Left ventricle myocardium inferior (tissue), 1 donor: ENCODE measurements around the gene LCP2. TPM values are rescaled to one million over a fixed set of nuclear protein-coding genes. Genes with fewer than 3 reads are reported as not detected.

Experiments
- DNase-seq: peaks from one replicate; pipeline ENCODE4 v3.0.0-alpha.2; 2020
- H3K27ac ChIP-seq: fragments of 200-600 bp; replicated peaks from 2 replicates; pipeline ENCODE4 v1.8.0; 2021
- H3K27me3 ChIP-seq: fragments of 200-600 bp; 2 replicates; pipeline ENCODE4 v1.8.0; 2021; ENCODE audit warnings: low read depth
- H3K36me3 ChIP-seq: fragments of 200-600 bp; 2 replicates; pipeline ENCODE4 v1.8.0; 2021
- H3K4me1 ChIP-seq: fragments of 200-600 bp; 2 replicates; pipeline ENCODE4 v1.8.0; 2021
- H3K4me3 ChIP-seq: fragments of 200-600 bp; 2 replicates; pipeline ENCODE4 v1.8.0; 2021; ENCODE audit warnings: mild to moderate bottlenecking, moderate library complexity
- H3K9me3 ChIP-seq: fragments of 200-600 bp; replicated peaks from 2 replicates; pipeline ENCODE4 v1.8.0; 2021
- intact Hi-C: fragments of 100-400 bp; cut with micrococcal nuclease; formaldehyde crosslinking; loops from one replicate; pipeline ENCODE4 v1.11.0; 2022
- total RNA-seq: library from RNA; stranded (reverse); fragmentation: NEBNext Ultra II Directional; extraction: Animal tissue kit (Norgen Biotek cat#: 25700); gene quantifications from one replicate; pipeline ENCODE4 v1.2.1, GENCODE V29; 2021
- TF ChIP-seq, protein P1 (sequence below): fragments of 200-600 bp; IDR thresholded peaks from 2 replicates; pipeline ENCODE4 v1.8.0; 2021; ENCODE audit warnings: antibody characterized with exemption, mild to moderate bottlenecking, borderline replicate concordance
- donor health status: DM: no; HTN: yes; CAD: no; lungs with severe emphysema.

Gene LCP2
- total RNA-seq, 1 donor from 2014 or later, result 3.9 TPM

- intact Hi-C loops, result no loop called here
- H3K4me3 ChIP-seq, result no peak overlapping the region
- H3K27ac ChIP-seq, result no peak overlapping the region
- H3K4me1 ChIP-seq, result peaks cover 15% of the 10 kb centered on the region
- no peak for DNase-seq
- TF ChIP-seq, protein P1, sequence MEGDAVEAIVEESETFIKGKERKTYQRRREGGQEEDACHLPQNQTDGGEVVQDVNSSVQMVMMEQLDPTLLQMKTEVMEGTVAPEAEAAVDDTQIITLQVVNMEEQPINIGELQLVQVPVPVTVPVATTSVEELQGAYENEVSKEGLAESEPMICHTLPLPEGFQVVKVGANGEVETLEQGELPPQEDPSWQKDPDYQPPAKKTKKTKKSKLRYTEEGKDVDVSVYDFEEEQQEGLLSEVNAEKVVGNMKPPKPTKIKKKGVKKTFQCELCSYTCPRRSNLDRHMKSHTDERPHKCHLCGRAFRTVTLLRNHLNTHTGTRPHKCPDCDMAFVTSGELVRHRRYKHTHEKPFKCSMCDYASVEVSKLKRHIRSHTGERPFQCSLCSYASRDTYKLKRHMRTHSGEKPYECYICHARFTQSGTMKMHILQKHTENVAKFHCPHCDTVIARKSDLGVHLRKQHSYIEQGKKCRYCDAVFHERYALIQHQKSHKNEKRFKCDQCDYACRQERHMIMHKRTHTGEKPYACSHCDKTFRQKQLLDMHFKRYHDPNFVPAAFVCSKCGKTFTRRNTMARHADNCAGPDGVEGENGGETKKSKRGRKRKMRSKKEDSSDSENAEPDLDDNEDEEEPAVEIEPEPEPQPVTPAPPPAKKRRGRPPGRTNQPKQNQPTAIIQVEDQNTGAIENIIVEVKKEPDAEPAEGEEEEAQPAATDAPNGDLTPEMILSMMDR, result no peak
- H3K27me3 ChIP-seq, result no peaks in the 10 kb centered on the region
- H3K9me3 ChIP-seq, result peaks cover 5% of the 10 kb centered on the region
- H3K36me3 ChIP-seq, result peaks cover 8% of the 10 kb centered on the region
These were observed 3.0 kb downstream of the LCP2 start for GRCh38 chr5:170294556-170294955.

DNA sequence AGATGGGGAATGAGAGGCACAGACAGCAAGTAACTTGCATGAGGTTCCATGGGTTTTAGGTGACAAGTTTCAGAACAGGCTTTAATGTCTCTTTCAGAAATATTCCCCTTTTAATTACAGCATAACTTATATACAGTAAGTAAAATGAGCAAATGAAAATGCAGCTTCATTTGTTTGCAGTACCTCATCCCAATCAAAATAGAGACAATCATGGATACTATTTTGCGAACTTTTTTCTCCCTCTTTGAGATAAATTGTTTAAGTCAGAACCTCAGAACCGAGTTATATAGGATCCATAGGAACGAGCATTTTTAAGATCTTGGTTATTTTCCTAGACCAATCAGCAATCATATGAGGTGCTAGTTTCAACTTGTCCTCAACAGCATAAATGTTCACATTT, 3.5 kb downstream of the LCP2 start:
- intact Hi-C loops, result no loop called here
- TF ChIP-seq, protein P1, result no peak
- H3K36me3 ChIP-seq, result peaks cover 8% of the 10 kb centered on the region
- H3K27ac ChIP-seq, result no peak overlapping the region
- no peak for DNase-seq
- peaks cover 5% of the 10 kb centered on the region for H3K9me3 ChIP-seq
- H3K4me1 ChIP-seq, result peaks cover 18% of the 10 kb centered on the region
- H3K4me3 ChIP-seq, result no peak overlapping the region
- H3K27me3 ChIP-seq, result no peaks in the 10 kb centered on the region

DNA sequence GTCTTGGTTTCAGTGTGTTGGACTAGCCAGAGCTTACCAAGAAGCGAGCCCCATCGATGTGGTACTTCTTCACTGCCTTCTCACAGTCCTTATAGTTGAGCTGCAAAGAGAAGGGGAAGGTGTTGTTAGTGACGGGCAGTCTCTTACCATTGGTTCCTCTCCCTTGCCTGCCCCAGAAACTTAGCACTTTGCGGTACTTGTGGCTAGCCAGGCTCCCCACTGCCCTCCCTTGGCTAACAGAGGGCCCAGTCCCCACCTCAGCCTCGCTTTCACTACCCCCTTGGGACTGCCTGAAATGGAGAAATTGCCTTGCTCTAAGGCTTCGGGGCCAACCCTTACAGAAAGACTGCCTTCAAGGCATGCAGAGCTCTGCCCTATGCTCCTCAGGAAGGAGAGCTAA, 4.3 kb downstream of the LCP2 start:
- Histone ChIP-seq H3K27me3 (no peaks in the 10 kb centered on the region), H3K4me1 (peaks cover 26% of the 10 kb centered on the region), H3K9me3 (peaks cover 5% of the 10 kb centered on the region), H3K27ac (no peak overlapping the region), H3K4me3 (no peak overlapping the region), H3K36me3 (peaks cover 8% of the 10 kb centered on the region)
- no peak for DNase-seq
- intact Hi-C loops, result no loop called here
- TF ChIP-seq, protein P1, result no peak

GRCh38 chr5:170292179-170293104, 5.1 kb downstream of the LCP2 start:
- no peak for DNase-seq
- Histone ChIP-seq H3K4me1 (peaks cover 29% of the 10 kb centered on the region), H3K27me3 (no peaks in the 10 kb centered on the region), H3K36me3 (peaks cover 8% of the 10 kb centered on the region), H3K9me3 (peaks cover 5% of the 10 kb centered on the region), H3K4me3 (no peak overlapping the region), H3K27ac (no peak overlapping the region)
- TF ChIP-seq, protein P1, result no peak
- intact Hi-C loops, result no loop called here

DNA sequence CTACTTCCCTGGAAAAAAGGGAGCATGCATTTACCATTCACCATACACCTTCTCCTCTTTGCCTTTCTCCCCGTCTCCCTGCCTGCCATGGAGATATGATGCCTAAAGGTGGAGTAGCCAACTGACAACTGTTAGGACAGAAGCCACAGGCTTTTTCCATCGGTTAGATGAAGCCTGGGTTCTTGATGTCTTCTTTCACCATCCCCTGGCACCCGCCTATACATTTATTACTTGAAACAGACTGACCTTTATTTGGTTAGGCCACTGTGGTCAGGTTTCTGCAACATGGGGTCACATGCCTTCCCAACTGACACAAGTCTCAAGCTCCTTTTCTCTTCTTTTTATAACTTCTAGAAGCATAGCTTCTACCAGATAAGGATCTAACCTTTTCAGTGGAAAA, 7.1 kb downstream of the LCP2 start:
- intact Hi-C loops, result no loop called here
- H3K27ac ChIP-seq, result peak overlapping the region; percentile 73
- no peak for DNase-seq
- peaks cover 8% of the 10 kb centered on the region for H3K36me3 ChIP-seq
- no peak overlapping the region for H3K4me3 ChIP-seq
- no peaks in the 10 kb centered on the region for H3K27me3 ChIP-seq
- H3K9me3 ChIP-seq, result peaks cover 5% of the 10 kb centered on the region
- H3K4me1 ChIP-seq, result peaks cover 32% of the 10 kb centered on the region
- TF ChIP-seq, protein P1, result no peak
